ENCODE results near the gene CSMD2.

DNA sequence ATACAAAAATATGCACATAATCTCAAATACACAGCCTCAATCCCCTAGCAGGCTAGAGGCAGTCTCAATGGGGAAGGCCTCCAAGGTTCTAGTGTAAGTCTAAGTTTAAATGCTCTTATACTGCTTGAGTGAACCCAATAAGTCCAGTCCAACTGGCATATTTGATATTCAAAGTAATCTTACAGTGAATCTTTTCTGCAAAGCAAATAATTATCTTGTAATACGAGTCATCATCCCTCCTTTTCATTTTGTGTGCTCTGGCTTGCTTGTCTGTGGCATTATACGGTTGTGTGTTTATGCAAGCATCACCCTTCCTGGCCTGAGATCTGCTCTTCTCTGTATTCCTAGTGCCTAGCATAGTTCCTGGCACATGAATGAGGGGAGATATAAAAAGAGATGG is 468.1 kb downstream of the CSMD2 start:
- TF ChIP-seq, protein P1, sequence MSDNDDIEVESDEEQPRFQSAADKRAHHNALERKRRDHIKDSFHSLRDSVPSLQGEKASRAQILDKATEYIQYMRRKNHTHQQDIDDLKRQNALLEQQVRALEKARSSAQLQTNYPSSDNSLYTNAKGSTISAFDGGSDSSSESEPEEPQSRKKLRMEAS (IDR thresholded peaks at IDR 0.05; ENCODE audit: low read depth) = no peak
- TF ChIP-seq, protein P2, sequence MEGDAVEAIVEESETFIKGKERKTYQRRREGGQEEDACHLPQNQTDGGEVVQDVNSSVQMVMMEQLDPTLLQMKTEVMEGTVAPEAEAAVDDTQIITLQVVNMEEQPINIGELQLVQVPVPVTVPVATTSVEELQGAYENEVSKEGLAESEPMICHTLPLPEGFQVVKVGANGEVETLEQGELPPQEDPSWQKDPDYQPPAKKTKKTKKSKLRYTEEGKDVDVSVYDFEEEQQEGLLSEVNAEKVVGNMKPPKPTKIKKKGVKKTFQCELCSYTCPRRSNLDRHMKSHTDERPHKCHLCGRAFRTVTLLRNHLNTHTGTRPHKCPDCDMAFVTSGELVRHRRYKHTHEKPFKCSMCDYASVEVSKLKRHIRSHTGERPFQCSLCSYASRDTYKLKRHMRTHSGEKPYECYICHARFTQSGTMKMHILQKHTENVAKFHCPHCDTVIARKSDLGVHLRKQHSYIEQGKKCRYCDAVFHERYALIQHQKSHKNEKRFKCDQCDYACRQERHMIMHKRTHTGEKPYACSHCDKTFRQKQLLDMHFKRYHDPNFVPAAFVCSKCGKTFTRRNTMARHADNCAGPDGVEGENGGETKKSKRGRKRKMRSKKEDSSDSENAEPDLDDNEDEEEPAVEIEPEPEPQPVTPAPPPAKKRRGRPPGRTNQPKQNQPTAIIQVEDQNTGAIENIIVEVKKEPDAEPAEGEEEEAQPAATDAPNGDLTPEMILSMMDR (IDR thresholded peaks at IDR 0.05) = no peak
- TF ChIP-seq, protein P3, sequence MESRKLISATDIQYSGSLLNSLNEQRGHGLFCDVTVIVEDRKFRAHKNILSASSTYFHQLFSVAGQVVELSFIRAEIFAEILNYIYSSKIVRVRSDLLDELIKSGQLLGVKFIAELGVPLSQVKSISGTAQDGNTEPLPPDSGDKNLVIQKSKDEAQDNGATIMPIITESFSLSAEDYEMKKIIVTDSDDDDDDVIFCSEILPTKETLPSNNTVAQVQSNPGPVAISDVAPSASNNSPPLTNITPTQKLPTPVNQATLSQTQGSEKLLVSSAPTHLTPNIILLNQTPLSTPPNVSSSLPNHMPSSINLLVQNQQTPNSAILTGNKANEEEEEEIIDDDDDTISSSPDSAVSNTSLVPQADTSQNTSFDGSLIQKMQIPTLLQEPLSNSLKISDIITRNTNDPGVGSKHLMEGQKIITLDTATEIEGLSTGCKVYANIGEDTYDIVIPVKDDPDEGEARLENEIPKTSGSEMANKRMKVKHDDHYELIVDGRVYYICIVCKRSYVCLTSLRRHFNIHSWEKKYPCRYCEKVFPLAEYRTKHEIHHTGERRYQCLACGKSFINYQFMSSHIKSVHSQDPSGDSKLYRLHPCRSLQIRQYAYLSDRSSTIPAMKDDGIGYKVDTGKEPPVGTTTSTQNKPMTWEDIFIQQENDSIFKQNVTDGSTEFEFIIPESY (IDR thresholded peaks at IDR 0.05; ENCODE audit: borderline replicate concordance, low read depth) = no peak
- TF ChIP-seq POLR2AphosphoS5 (IDR thresholded peaks at IDR 0.05; ENCODE audit: low read depth, low read length) (no peak), SIN3A (IDR thresholded peaks at IDR 0.05; ENCODE audit: borderline replicate concordance, low read depth, low read length) (no peak), NRF1 (IDR thresholded peaks at IDR 0.05; ENCODE audit: low read depth, low read length) (no peak), YY1 (IDR thresholded peaks at IDR 0.05; ENCODE audit: low read depth) (no peak), EP300 (IDR thresholded peaks at IDR 0.05; ENCODE audit: borderline replicate concordance in 1 of 2, low read depth in 1 of 2, low read length in 1 of 2) (no peak)
- TF ChIP-seq, protein P4, sequence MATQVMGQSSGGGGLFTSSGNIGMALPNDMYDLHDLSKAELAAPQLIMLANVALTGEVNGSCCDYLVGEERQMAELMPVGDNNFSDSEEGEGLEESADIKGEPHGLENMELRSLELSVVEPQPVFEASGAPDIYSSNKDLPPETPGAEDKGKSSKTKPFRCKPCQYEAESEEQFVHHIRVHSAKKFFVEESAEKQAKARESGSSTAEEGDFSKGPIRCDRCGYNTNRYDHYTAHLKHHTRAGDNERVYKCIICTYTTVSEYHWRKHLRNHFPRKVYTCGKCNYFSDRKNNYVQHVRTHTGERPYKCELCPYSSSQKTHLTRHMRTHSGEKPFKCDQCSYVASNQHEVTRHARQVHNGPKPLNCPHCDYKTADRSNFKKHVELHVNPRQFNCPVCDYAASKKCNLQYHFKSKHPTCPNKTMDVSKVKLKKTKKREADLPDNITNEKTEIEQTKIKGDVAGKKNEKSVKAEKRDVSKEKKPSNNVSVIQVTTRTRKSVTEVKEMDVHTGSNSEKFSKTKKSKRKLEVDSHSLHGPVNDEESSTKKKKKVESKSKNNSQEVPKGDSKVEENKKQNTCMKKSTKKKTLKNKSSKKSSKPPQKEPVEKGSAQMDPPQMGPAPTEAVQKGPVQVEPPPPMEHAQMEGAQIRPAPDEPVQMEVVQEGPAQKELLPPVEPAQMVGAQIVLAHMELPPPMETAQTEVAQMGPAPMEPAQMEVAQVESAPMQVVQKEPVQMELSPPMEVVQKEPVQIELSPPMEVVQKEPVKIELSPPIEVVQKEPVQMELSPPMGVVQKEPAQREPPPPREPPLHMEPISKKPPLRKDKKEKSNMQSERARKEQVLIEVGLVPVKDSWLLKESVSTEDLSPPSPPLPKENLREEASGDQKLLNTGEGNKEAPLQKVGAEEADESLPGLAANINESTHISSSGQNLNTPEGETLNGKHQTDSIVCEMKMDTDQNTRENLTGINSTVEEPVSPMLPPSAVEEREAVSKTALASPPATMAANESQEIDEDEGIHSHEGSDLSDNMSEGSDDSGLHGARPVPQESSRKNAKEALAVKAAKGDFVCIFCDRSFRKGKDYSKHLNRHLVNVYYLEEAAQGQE (IDR thresholded peaks at IDR 0.05; ENCODE audit: low read depth, low read length) = no peak
